Subcutaneous adipose tissue (tissue), 4 donors: ENCODE measurements around the gene NEMP2. TPM values are rescaled to one million over a fixed set of nuclear protein-coding genes. Genes with fewer than 3 reads are reported as not detected.

Experiments
- CTCF ChIP-seq: fragments of 450-650 bp; IDR thresholded peaks from one replicate; pipeline ENCODE4 v1.5.1; 2016; ENCODE audit warnings: low read depth, mild to moderate bottlenecking, control low read depth, antibody characterized with exemption, moderate library complexity
- total RNA-seq, 4 donors: library from RNA; depleted of rRNA; stranded (reverse); fragments of >200 nt; gene quantifications; one replicate each; pipeline ENCODE4 v1.1.0, GENCODE V29; 2016

The NEMP2 gene
- total RNA-seq, 4 donors from 2014 or later = 5.1 to 9.0 (median 7.3) TPM

- TF ChIP-seq CTCF = no peak
Measured at GRCh38 chr2:190488516-190489233, 45.8 kb downstream of the NEMP2 start.

- TF ChIP-seq CTCF = no peak
Measured at GRCh38 chr2:190486037-190486623, 48.4 kb downstream of the NEMP2 start.

DNA sequence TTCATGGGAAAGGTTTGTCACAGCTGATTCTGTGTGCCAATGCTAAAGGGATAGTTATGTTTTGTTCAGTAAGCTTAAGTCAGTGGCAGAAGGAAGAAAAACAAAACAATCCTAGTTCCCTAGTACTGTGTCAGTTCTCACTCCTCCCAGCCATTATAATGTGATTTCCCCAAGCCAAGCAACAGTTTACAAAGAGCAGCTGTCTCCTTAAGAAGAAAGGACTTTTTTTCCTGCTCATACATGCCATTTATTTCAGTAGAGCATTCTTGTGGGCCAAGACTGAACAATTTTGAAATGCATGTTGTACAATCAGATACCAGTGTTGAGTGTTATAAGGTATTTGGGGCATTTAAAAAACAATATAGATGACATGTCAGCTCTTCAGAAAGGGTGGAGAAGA lies 52.1 kb downstream of the NEMP2 start:
- no peak for TF ChIP-seq CTCF

GRCh38 chr2:190481339-190481738 lies 53.2 kb downstream of the NEMP2 start:
- no peak for TF ChIP-seq CTCF

DNA sequence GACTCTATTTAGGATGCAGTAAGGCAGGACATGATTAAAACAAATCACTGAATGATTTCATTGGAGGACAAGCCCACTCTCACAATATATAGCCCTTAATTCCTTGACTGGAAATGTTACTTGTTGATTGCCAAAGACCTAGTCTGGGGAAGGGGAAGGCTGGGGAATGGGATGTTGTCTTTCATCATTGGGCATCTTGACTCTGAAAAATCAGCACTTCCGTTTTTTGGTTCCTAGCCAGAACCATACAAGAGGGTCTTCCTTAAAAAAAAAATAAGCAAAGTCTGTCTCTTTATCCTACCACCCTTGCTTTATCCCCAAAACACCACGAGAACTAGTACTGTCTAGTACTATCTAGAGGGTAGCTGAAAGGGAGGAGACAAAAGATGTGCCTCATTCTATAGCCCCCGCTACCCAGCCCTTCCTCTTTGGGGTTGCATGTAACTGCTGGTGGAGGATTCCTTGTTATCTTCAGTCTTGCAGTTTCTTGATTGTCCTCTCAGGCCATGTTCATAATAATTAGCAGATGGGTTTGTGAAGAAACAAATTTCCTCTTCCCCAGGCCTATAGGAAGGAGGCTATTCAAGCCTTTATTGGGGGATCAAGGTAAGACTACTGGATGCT lies 55.8 kb downstream of the NEMP2 start:
- no peak for TF ChIP-seq CTCF

DNA sequence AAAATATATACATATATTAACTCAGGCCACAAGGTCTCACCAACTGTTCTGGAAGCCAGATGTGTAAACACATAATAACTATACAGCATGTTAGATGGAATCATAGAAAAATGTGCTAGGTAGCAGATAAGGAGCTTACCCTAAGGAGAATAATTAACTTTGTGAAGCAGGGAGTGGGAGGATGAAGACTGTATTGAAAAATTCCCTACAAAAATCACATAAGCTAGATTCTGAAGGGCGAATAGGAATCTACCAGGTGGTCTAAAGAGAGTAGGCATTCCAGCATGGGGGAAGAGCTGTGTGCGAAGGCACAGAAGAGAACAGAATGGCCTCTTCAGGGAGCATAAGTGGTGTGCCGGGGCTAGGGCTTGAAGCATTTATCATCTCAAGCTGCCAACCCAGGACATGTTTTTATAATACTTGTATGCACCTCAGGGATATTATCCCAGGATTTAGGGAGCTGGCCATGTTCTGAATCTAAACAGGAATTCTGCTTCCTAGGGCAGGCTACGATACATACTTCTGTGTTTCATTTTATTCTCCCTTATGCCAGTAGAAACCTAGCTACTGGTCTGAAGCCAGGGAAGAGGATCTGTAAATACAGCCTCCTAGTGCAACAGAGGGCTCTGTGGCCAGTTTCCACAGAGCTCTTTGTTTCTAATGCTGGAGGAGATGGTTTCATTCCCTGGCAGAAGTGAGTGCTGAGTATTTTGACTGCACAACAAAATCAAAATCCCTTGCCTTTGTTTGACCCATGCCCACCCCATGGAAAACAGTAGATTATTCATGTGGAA lies 56.7 kb downstream of the NEMP2 start:
- no peak for TF ChIP-seq CTCF
